Measurements from ENCODE around the gene TTI1. TPM values are rescaled to one million over a fixed set of nuclear protein-coding genes. Genes with fewer than 3 reads are reported as not detected.

Gene TTI1
- total RNA-seq, 2 donors from 2014 or later = 9.6 to 13.6 TPM

DNA sequence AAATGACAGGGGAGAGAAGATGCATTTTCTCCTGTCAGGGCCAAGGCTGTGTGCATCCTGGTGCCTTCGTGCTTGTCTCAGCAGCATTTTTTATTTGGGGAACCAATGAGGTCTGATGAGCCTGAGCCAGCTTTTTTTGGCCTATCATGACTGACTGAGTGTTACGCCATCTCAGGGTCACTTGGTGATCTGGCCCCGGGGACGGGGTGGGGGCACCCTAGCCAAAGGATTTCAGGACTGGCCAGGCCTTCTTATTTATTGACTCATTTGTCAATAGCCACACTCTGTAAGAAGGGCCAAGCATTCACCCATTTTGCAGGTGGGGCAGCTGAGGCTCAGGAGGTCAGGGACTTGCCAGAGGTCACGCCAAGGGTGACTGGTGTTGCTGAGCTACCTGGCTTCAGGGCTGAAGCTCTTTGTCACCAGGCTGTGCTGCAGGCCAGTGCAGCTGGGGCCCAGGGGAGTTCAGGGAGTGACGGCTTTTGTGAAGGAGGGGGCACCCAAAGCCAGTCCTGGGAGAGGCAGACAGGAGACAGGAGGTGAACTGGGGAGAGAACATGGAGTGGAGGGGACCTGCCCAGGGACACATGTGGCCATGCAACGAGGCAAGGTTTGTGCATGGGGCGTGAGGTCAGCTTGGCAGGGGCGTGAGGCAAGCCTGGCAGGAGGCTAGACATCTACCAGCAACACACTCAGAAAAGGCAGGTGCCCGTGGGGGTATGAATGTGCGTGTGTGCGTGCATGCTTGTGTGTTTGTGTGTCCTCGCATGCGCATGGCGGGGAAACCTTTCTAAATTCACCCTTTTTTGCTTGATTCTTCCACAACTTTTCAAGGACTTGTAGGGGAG lies 99.2 kb downstream of the TTI1 start:
- no peak for ATAC-seq
- intact Hi-C loops (cut with DNase I, micrococcal nuclease) = no loop called here
- DNase-seq = no peak

Other genes with a start within 250 kb of the TTI1 start
- 1 to 10 TPM; 1.1 TPM for gene VSTM2L, start 130.3 kb downstream of the TTI1 start, total RNA-seq
- gene RPRD1B, start 290 bp upstream of the TTI1 start, total RNA-seq = 10 to 100 TPM; 30.8 to 34.9 TPM
- gene TGM2, start 131.8 kb upstream of the TTI1 start, total RNA-seq = 10 to 100 TPM; 26.9 to 33.9 TPM
- gene KIAA1755, start 227.3 kb upstream of the TTI1 start, total RNA-seq = 1 to 10 TPM in 1 of 2 donors, under 1 TPM in 1; 0.34 to 2.5 TPM

Measured in left colon (tissue), 2 donors.